ENCODE measurements around the gene UBE3D.

GRCh38 chr6:82987416-82987815 lies 78.2 kb downstream of the UBE3D start:
- no peak for TF ChIP-seq POLR2A (IDR thresholded peaks at IDR 0.05; ENCODE audit: extremely low read depth, insufficient read length)
- no peak for TF ChIP-seq CTCF (IDR thresholded peaks at IDR 0.05; ENCODE audit: low read depth, low read length)
- no peak for TF ChIP-seq MYC (IDR thresholded peaks at IDR 0.05; ENCODE audit: low read depth, low read length)
- no peak for TF ChIP-seq MAX (IDR thresholded peaks at IDR 0.05; ENCODE audit: low read depth, low read length)
